ENCODE data around the gene ATP8B4.
"Not testable (repeated sequence)": the region's sequence is repeated elsewhere in the genome, so short reads cannot be mapped to it uniquely, and the experiment has no call there.

ATP8B4 gene, protein sequence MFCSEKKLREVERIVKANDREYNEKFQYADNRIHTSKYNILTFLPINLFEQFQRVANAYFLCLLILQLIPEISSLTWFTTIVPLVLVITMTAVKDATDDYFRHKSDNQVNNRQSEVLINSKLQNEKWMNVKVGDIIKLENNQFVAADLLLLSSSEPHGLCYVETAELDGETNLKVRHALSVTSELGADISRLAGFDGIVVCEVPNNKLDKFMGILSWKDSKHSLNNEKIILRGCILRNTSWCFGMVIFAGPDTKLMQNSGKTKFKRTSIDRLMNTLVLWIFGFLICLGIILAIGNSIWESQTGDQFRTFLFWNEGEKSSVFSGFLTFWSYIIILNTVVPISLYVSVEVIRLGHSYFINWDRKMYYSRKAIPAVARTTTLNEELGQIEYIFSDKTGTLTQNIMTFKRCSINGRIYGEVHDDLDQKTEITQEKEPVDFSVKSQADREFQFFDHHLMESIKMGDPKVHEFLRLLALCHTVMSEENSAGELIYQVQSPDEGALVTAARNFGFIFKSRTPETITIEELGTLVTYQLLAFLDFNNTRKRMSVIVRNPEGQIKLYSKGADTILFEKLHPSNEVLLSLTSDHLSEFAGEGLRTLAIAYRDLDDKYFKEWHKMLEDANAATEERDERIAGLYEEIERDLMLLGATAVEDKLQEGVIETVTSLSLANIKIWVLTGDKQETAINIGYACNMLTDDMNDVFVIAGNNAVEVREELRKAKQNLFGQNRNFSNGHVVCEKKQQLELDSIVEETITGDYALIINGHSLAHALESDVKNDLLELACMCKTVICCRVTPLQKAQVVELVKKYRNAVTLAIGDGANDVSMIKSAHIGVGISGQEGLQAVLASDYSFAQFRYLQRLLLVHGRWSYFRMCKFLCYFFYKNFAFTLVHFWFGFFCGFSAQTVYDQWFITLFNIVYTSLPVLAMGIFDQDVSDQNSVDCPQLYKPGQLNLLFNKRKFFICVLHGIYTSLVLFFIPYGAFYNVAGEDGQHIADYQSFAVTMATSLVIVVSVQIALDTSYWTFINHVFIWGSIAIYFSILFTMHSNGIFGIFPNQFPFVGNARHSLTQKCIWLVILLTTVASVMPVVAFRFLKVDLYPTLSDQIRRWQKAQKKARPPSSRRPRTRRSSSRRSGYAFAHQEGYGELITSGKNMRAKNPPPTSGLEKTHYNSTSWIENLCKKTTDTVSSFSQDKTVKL

DNA sequence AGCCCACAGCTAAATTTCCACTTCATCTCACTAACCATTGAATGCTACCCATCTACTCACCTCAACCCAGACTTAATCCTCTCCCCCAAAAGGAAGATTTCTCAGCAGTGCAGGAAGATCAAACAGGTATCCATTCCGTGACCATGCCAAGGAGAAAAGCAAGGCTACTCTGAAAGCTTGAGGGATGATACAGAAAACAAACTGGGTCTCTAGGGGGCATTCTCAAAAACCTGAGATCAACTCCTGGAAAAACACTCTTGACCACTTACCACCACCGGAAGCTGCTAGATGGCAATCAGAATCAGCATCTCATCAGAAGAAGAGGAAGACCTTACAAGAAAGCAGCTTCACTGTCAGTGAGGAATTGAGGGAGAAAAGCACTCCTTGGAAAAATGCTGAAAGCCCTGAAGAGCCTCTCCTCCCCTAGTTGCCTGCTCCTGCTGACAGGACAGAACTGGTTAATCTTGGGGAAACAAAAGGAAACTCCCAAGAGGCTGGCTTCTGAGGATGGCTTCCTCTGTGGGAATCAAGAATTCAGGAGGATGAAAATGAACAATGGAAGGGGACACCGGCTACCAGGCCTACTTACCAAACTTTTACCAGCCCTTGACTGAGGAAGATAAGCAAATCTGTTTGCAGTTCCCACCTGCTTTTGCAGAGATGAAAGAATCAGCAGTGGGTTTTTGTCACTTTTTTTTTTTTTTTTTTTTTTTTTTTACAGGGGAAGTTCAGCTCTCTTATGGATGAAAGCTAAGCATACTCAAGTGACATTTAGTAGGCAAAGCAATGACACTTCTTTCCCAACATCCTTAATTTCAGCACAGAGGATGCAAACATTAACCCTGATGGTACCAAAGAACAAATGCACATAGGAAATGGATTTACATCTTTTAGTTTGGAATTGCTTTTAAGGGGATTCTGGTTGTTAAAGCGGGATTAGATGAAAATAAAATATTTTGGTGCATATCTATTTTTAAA lies at the start of gene ATP8B4:
Gene ATP8B4, minus strand, starts transcription at position 171 of the 978 bp plus-strand sequence. CDS start 12,267 bp downstream, outside the sequence.
- peak; percentile 50 for DNase-seq

DNA sequence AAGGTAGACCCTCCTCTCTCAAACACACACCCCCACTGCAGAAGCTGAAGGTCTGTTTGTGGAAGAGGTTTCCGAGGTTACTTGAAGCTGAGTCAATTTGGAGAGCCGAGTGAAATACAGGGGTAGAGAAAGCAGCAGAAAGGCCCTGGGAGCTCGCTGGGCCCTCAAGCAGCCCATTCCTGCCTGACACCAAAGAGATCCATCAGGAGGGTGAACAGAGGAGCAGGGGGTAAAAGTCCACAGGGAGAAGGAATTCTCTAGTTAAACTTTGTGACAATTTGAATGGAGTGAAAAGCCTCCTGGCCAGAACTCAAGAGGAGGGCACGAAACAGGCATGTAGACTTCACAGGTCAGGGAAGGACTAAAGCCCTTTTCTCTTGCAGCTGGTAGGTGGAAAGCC lies 49.3 kb upstream of the ATP8B4 start:
- no peak for DNase-seq

DNA sequence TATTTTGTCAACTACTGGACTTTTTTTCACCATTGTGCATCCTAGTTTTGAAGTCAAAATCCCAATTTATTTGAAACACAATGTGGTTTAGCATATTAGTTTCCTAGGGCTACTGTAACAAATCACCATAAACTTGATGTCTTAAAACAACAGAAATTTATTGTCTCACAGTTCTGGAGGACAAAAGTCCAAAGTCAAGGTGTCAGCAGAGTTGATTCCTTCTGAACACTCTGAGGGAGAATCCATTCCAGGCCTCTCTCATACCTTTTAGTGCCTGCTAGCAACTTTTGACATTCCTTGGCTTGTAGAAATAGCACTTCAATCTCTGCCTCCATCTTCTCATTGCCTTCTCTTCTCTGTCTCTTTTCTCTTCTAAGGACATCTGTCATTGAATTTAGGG lies 48.1 kb upstream of the ATP8B4 start:
- no peak for DNase-seq

DNA sequence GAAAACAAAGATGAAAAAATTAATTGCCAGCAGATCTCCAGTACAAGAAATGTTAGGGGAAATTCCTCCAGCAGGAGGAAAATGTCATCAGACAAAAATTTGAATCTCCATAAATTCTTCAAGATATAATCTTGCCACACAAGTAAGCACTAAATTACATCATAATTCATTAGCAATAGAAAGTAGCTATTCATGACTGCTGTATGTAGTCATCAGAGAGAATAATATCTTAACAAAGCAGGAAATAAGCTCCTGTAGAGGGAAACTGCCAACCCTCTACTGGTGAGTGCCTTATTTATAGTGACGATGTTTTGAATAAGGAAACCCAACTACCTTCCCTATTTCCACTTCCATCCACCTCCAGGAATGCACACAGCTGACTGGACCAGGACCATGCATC lies 47.2 kb upstream of the ATP8B4 start:
- peak; percentile 82 for DNase-seq

DNA sequence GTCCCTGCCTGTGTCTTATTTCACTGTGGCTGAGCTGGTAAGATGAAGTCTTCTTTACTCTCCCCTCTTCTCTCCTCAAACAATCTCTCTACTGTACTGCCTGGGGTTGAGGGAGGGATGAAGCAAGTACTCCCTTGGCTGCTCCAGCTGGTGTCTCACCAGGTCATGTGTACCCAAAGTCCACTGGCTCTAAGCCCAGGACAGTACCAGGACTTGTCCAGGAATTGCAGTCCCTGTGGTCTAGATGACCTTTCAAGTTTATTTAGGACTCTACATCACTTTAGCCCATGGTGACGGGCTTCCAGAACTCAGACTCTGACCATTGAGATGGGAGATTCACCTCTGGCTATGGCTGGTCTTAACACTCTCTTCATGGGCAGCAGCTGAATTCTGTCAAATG lies 45.4 kb upstream of the ATP8B4 start:
- no peak for DNase-seq

DNA sequence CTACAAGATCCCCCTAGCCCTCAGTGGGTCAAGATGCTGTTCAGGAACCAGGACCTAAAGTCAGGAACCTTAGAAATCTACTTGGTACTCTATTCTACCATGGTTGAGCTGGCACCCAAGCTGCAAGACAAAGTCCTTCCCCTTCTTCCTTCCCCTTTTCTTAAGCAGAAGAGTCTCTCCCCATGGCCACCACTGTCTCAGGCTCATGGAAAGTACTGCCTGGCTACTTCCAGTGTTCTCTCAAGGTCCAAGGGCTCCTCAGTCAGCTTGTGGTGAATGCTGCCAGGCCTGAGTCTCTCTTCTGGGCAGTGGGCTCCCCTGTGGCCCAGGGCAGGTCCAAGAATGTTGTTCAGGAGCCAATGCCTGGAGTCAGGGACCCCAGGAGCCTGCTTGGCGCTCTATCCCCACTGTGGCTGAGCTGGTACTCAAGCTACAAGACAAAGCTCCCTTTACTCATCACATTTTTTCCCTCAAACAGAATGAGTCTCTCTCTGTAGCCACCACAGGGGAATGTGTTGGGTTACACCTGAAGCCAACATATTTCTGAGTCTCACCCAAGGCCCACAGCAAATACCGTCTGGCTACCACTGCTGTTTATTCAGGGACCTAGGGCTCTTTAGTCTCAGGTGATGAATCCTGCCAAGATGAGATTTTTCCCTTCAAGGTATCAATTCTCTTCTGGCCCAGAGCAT lies 44.8 kb upstream of the ATP8B4 start:
- DNase-seq: peak; percentile 44

DNA sequence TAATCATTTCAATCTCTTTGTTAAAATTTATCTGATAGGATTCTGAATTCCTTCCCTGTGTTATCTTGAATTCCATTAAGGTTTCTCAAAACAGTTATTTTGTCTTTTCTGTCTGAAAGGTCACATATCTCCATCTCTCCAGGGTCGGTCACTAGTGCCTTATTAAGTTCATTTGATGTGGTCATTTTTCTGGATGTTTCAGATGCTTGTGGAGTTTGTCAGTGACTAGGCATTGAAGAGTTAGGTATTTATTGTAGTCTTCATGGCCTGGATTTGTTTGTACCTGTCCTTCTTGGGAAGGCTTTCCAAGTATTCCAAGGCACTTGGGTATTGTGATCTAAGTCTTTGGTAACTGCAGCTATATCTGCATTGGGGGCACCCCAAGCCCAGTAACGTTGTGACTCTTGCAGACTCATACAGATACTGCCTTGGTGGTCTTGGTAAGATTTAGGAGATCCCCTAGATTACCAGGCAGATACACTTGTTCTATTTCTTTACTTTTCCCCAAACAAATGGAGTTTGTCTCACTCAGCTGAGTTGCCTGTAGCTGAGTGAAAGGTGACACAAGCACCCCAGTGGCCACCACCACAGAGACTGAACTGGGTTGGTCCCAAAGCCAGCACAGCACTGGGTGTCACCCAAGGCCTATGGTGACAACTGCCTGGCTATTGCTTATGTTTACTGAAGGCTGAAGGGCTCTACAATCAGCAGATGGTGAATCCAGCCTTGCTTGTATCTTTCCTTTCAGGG lies 44.1 kb upstream of the ATP8B4 start:
- no peak for DNase-seq

DNA sequence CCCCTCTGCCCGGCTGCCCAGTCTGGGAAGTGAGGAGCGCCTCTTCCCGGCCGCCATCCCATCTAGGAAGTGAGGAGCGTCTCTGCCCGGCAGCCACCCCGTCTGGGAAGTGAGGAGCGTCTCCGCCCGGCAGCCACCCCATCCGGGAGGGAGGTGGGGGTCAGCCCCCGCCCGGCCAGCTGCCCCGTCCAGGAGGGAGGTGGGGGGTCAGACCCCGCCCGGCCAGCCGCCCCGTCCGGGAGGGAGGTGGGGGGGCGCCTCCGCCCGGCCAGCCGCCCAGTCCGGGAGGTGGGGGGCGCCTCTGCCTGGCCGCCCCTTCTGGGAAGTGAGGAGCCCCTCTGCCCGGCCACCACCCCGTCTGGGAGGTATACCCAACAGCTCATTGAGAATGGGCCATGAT lies 39.2 kb upstream of the ATP8B4 start:
- not testable (repeated sequence) for DNase-seq

DNA sequence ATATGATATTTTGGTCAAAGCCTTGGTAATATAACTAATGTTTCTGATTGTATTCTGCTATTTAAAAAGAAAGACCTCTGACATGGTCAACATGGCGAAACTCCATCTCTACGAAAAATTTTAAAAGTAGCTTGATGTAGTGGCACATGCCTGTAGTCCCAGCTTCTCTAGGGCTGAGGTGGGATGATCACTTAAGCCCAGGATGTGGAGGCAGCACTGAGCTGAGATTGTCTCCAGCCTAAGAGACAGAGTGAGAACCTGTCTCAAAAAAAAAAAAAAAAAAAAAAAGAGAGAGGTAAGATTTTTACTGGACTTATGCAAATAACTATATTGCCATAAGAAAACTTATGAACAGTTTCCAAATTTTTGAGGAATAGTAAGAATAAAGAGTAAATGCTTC lies 32.4 kb upstream of the ATP8B4 start:
- DNase-seq: no peak

DNA sequence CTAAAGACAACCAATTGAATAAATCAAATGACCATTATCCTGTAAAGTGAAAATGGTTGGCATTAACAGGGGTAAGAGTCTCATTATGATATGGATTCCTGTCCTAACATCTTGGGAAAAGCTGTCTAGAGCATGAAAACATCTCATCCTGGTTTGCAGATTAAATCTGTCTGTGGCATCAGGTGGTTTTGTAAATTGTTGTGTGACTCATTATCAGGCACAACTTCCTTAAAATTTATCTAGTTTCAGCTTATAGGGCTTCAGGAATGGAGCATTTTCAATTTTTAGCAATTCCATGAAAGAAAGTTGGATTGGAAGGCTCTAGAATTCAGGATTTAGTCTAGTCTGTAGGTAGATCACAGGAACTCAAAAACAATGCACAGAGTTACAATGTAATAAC lies 31.8 kb upstream of the ATP8B4 start:
- DNase-seq: no peak

DNA sequence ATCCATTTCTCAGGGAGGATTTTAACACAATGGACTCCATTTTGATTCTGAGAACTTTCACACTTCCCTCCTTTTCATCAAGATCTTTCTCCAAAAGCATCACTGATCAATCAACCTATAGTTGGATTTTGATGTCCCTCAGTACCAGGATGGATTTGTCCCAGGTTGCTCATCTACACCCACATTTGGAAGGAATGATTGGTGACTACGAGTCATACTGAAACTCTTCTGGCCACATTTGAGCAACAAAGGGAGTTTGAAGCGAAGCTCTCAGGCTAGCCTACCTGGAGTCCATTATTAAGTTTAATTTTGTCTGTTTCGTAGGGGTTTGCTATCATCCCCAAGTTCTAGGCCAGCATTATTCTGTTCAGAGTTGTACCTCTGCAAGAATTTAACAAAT lies 31.3 kb upstream of the ATP8B4 start:
- DNase-seq: no peak

DNA sequence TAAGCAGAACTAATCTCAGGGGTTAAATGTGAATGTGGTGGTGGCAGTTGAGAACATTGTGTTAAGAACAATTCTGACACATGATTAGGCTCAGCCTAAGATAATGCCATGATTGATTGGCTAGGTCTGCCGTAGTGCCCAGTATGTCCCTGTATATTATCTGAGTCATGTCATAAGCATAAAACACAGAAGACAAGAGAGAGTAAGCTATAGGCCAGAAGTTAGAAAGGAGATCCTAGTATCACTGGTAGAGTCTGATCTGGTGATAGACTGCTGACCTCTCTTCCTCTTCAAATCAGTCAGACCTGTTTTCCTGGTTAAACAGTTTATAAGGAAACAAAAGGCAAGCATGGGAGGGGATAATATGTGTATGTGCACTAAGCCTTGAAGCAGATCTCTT lies 30.1 kb upstream of the ATP8B4 start:
- DNase-seq: no peak

DNA sequence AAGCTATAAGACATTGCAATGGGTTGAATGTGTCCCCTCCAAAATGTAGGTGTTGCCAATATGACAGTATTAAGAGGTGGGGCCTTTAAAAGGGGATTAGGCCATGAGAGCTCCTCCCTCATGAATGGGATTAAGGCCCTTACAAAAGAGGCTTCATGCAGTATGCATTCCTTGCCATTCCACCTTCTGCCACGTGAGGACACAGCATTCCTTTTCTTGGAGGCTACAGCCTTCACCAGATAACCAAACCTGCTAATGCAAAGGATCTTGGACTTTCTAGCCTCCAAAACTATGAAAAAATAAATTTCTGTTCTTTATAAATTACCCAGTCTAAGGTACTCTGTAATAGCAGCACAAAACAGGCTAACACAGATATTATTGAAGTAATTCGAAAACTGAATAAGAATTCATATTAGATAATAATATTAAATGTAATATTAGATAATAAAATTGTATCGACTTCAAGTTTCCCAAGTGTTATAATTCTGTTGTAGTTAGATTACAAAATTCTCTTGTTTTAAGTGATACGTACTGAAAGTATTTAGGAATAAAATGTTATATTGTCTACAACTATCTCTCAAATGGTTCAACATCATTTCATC lies 29.4 kb upstream of the ATP8B4 start:
- no peak for DNase-seq

DNA sequence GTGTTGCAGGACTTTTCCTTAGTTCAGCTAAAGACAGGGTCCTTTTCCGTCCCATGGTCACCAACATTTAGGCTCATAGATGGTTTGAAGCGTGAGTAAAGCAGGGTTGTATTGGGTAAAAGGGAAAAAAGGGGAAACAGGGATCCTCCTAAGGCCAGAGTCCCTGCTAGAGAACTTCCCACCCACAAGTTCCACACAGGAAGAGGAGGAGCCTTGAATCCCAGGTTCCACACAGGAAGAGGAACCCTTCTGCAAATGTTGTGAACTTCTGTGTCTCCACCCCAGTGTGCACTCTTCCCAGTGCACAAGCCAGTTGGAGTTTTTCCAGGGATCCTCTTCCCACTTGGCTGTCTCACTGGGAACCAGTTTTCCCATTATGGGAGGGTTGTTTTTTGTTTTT lies 27.6 kb upstream of the ATP8B4 start:
- peak; percentile 65 for DNase-seq

DNA sequence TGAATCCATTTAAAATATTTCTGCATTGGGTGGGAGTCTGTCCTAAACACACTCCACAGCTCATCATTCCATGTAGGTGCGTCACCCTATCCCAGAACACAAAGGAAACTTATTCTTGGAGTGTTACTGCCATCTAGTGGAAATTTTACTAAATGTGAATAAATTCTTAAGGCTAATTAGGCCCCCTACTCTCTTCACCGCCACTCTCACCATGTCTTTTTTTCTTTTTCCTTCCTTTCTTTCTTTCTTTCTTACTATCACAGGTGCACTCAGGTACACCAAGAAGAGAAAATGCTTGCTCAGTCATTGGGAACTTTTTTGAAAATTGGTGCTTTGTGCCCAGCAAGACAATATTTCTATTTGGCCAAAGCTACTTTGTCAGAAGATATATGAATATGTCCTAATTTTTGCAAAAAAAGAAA lies 26.4 kb upstream of the ATP8B4 start:
- peak; percentile 68 for DNase-seq

DNA sequence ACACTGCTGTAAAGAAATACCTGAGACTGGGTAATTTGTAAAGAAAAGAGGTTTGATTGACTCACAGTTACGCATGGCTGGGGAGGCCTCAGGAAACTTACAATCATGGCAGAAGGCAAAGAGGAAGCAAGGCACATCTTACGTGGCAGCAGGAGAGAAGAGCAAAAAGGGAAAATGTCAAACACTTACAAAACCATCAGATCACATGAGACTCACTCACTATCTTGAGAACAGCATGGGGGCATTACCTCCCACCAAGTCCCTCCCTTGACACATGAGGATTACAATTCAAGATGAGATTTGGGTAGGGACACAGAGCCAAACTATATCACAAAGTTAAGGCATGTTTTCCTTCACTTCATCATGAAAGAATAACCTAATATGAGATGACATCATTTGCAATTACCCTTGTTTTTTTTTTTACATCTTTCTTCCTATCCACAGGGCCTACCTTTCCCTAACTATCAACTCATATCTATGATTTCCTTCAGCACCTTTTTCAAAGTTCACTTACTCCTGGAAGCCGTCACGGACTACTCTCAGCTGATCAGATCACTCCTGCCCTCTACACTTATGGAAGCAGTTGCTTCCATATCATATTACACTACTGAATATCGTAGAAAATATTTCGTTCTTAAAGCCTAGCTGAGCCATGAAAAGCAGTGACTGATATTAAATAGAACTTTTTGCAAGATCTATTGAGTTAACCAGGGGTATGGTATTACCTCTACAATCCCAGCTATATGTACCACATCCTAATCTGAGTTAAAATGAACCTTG lies 25.5 kb upstream of the ATP8B4 start:
- peak; percentile 49 for DNase-seq

DNA sequence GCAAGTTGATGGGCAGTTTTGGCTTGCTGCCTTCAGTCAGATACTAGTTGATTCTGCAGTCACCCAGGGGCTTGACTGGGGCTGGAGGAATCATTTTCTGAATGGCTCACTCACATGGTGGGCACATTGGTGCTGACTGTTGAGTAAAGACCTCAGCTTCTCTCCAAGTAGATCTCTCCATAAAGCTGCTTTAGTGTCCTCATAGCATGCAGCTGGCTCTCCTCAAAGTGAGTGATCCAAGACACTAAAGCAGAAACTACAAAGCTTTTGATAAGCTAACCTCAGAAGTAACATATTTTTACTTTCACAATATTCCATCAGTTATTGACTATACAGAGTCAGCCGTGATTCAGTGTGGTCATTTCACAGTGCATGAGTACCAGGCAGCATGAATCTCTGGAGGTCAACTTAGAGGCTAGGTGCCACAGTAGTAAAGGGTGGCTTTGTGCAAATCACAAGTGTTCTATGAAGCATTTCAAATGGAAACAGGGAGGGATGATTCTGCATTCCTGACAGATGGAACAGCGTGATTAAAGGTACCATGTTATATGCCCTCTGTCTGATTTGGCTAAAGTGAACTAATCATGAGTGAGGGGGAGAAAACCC lies 24.3 kb upstream of the ATP8B4 start:
- DNase-seq: no peak

DNA sequence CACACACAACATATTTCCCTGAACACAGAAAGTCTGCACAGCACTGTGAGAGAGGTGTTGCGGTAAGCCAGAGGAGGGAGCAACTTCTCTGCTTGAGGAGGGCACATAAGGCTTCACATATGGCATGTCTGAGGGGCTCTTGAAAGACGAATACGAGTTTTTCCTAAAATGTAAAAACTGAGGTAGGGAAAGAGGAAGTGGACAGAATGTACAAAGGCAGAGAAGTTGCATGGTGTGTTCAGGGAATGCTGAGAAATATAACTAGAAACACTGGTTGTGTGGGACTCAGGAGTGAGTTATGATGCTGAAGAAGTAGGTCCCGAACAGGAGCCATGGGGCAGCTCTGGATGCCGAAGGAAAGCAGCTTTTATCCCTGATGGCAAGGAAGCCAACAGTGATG lies 22.8 kb upstream of the ATP8B4 start:
- no peak for DNase-seq

DNA sequence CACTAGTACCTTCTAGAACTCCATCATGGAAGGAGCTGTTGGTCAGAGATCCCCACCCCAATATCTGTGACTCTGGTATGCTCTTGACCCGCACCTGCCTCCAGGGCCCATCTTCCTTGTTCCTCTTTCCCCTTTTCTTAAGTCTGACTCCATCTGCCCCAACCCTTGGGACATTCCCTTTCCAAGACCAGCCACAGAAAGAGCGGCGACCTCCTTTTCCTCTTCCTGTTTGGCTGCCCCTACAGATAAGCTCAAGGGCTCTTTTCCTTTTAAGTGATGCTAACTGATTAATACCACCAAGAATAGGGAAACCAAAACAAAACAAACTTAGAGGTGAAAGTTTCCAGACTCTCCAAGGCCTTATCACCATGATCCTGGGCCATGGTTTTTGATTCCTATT lies 21.9 kb upstream of the ATP8B4 start:
- DNase-seq: no peak

Measured in inflammatory macrophage treated with lipopolysaccharide for 4 hours (primary cell).